ENCODE measurements around the gene MYL3. TPM values are rescaled to one million over a fixed set of nuclear protein-coding genes. Genes with fewer than 3 reads are reported as not detected.

MYL3 gene
- total and polyA plus RNA-seq, 2 experiments from 2014 or later: 2,390 to 3,027 TPM

GRCh38 chr3:46891132-46891531 lies 27.9 kb upstream of the MYL3 start:
- Histone ChIP-seq H3K4me3 (no peak overlapping the region), H3K4me1 (ENCODE audit: low read depth) (peaks cover 55% of the 10 kb centered on the region), H3K9me3 (ENCODE audit: low read depth) (no peaks in the 10 kb centered on the region), H3K27me3 (no peaks in the 10 kb centered on the region), H3K36me3 (no peaks in the 10 kb centered on the region), H3K27ac (no peak overlapping the region)
- DNase-seq (ENCODE audit: low read depth in 1 of 2, low spot score in 1 of 2): no peak
- TF ChIP-seq, protein P1, sequence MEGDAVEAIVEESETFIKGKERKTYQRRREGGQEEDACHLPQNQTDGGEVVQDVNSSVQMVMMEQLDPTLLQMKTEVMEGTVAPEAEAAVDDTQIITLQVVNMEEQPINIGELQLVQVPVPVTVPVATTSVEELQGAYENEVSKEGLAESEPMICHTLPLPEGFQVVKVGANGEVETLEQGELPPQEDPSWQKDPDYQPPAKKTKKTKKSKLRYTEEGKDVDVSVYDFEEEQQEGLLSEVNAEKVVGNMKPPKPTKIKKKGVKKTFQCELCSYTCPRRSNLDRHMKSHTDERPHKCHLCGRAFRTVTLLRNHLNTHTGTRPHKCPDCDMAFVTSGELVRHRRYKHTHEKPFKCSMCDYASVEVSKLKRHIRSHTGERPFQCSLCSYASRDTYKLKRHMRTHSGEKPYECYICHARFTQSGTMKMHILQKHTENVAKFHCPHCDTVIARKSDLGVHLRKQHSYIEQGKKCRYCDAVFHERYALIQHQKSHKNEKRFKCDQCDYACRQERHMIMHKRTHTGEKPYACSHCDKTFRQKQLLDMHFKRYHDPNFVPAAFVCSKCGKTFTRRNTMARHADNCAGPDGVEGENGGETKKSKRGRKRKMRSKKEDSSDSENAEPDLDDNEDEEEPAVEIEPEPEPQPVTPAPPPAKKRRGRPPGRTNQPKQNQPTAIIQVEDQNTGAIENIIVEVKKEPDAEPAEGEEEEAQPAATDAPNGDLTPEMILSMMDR (IDR thresholded peaks at IDR 0.05; ENCODE audit: low read depth, low read length): no peak

DNA sequence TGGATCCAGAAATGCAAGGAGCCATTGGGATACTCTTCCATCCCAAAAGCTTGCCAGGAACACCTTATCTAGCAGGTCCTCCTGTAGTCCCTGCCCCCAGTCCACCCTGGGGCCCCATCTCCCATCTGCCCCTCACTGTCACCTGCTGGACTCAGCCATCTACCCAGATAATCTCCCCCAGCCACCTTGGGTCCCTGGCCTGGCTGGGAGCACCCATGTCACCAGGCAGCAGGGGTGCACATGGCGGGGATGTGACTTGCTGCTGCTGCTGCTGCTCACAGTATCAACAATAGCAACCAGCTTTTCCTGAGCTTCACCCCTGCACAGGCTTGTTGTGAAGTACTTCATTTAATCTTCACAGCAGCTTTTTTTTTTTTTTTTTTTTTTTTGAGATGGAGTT lies 26.9 kb upstream of the MYL3 start:
- DNase-seq (ENCODE audit: low read depth in 1 of 2, low spot score in 1 of 2): no peak
- H3K27me3 ChIP-seq: no peaks in the 10 kb centered on the region
- H3K4me1 ChIP-seq (ENCODE audit: low read depth): peaks cover 55% of the 10 kb centered on the region
- no peaks in the 10 kb centered on the region for H3K36me3 ChIP-seq
- H3K4me3 ChIP-seq: no peak overlapping the region
- no peak overlapping the region for H3K27ac ChIP-seq
- no peaks in the 10 kb centered on the region for H3K9me3 ChIP-seq (ENCODE audit: low read depth)
- TF ChIP-seq, protein P1 (IDR thresholded peaks at IDR 0.05; ENCODE audit: low read depth, low read length): no peak

DNA sequence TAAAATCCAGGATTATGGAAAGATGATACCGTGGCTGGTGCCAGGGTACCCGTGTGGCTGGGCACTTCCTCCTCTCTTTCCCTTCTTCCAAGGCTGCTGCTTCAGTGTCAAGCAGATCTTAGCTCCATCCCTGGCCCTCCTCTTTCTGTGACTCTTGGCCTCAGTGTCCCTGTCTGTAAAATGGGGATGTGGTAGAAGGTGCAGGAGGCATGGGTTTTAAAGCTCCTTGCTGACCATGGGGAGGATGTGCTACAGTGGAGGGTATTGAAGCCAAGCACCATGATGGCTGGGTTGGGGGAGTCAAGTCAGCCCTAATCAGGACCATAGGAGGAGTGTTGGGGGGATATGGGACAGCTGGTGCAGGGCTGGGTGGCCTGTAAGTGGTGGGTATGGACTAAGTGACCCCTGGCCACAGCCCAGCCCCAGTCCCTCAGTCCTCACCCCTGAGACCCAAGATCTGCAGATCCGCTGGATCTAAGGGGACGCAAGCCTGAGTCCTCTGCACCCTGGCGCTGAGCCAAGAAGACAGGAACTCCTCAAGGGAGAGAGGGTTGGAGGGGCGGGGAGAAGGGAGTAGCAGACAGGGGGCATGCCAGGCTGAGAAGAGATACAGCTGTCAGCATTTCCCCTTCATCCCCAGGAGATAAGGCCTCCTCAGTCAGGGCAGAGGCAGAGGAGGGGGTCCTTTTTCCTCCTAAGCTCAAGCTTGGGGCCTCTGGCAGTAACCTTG lies 26.3 kb upstream of the MYL3 start:
- TF ChIP-seq, protein P1 (IDR thresholded peaks at IDR 0.05; ENCODE audit: low read depth, low read length): no peak
- DNase-seq (ENCODE audit: low read depth in 1 of 2, low spot score in 1 of 2): peak; percentile 55 to 70
- peak overlapping the region; percentile 3 for H3K27ac ChIP-seq
- peaks cover 59% of the 10 kb centered on the region for H3K4me1 ChIP-seq (ENCODE audit: low read depth)
- no peak overlapping the region for H3K4me3 ChIP-seq
- H3K9me3 ChIP-seq (ENCODE audit: low read depth): no peaks in the 10 kb centered on the region
- no peaks in the 10 kb centered on the region for H3K36me3 ChIP-seq
- H3K27me3 ChIP-seq: no peaks in the 10 kb centered on the region

DNA sequence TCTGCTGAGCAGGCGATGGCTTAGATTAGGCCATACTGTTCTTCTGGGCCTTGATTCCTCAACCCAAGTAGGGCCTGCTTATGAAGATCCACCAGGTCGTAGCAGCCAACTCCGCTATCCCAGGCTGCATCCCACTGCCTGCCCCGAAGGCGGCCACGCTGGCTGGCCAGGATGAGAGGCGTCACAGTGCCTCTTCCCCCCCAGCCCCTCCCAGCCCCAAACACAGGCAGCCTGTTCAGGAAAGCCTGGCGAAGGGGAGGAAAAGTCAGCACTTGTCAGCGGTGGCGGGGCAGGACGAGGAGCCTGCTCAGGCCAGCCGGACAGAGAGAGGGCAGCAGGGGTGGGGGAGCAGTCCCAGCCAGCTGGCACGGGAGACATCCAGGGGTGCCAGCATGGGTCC lies 25.5 kb upstream of the MYL3 start:
- H3K9me3 ChIP-seq (ENCODE audit: low read depth): no peaks in the 10 kb centered on the region
- no peaks in the 10 kb centered on the region for H3K27me3 ChIP-seq
- no peak for DNase-seq (ENCODE audit: low read depth in 1 of 2, low spot score in 1 of 2)
- H3K4me3 ChIP-seq: no peak overlapping the region
- TF ChIP-seq, protein P1 (IDR thresholded peaks at IDR 0.05; ENCODE audit: low read depth, low read length): no peak
- H3K4me1 ChIP-seq (ENCODE audit: low read depth): peaks cover 64% of the 10 kb centered on the region
- no peaks in the 10 kb centered on the region for H3K36me3 ChIP-seq
- H3K27ac ChIP-seq: peak overlapping the region; percentile 3

GRCh38 chr3:46887980-46888494 lies 24.8 kb upstream of the MYL3 start:
- no peaks in the 10 kb centered on the region for H3K27me3 ChIP-seq
- H3K9me3 ChIP-seq (ENCODE audit: low read depth): no peaks in the 10 kb centered on the region
- no peak for DNase-seq (ENCODE audit: low read depth in 1 of 2, low spot score in 1 of 2)
- peaks cover 60% of the 10 kb centered on the region for H3K4me1 ChIP-seq (ENCODE audit: low read depth)
- peak overlapping the region; percentile 3 for H3K27ac ChIP-seq
- H3K4me3 ChIP-seq: no peak overlapping the region
- H3K36me3 ChIP-seq: no peaks in the 10 kb centered on the region
- TF ChIP-seq, protein P1 (IDR thresholded peaks at IDR 0.05; ENCODE audit: low read depth, low read length): no peak

All from cardiac muscle cell (in vitro differentiated cells and primary cell).